ENCODE results near the gene CADM3. TPM values are rescaled to one million over a fixed set of nuclear protein-coding genes. Genes with fewer than 3 reads are reported as not detected.

The CADM3 gene
- total and polyA plus RNA-seq, 2 of the 8 experiments (the other 6 are each of a cell fraction or from before 2014, with no cell fraction given), result 8.3 to 8.5 TPM

GRCh38 chr1:159185121-159185520 is 13.7 kb downstream of the CADM3 start:
- Histone ChIP-seq H3K79me1 (ENCODE audit: low read depth, low read length) (0 out of 2 replicates have a peak, but pooled peaks cover 3% of the 10 kb centered on the region), H4K20me1 (replicated peaks in 1 of 2; ENCODE audit: control insufficient read depth in 1 of 2, insufficient read depth in 2 of 2, low read length in 2 of 2) (peaks cover 0 to 4% of the 10 kb centered on the region in 2 experiments), H3K23me2 (ENCODE audit: low read depth, low read length) (peaks cover 12% of the 10 kb centered on the region), H3K4me2 (ENCODE audit: insufficient read depth in 1 of 2, low read depth in 2 of 2, low read length in 2 of 2) (no peak overlapping the region), H4K8ac (ENCODE audit: extremely low read depth, insufficient read depth, low read length) (no peak overlapping the region), H2BK12ac (ENCODE audit: low read depth, low read length) (no peak overlapping the region), H3K27me3 (replicated peaks in 1 of 4; ENCODE audit: control insufficient read depth in 3 of 4, extremely low read depth in 1 of 4, insufficient read depth in 3 of 4, low read length in 3 of 4) (no peaks in the 10 kb centered on the region), H3K36me3 (ENCODE audit: control insufficient read depth in 2 of 4, insufficient read depth in 4 of 4, low read length in 3 of 4) (no peaks in the 10 kb centered on the region), H3K14ac (ENCODE audit: insufficient read length) (no peak overlapping the region), H4K5ac (ENCODE audit: insufficient read length, low read depth, low read length) (no peak overlapping the region), H3K4me3 (ENCODE audit: extremely low read depth in 1 of 4, insufficient read depth in 2 of 4, low read depth in 3 of 4, low read length in 4 of 4) (no peak overlapping the region), H3K4me1 (replicated peaks in 1 of 4; ENCODE audit: control insufficient read depth in 3 of 4, insufficient read depth in 4 of 4, low read length in 3 of 4) (peaks cover 0 to 8% (median 2%) of the 10 kb centered on the region in 4 experiments; a peak in 5 of 7 replicates), H4K91ac (replicated peaks; ENCODE audit: insufficient read length, low read length) (no peak overlapping the region), H3K9ac (replicated peaks in 1 of 4; ENCODE audit: extremely low read depth in 1 of 4, low read depth in 3 of 4, low read length in 3 of 4) (no peak overlapping the region), H3K27ac (ENCODE audit: low read depth, low read length) (no peak overlapping the region), H3K18ac (ENCODE audit: extremely low read depth, low read length) (no peak overlapping the region), H3K79me2 (ENCODE audit: control insufficient read depth in 1 of 2, insufficient read depth in 2 of 2, low read length in 2 of 2) (peaks cover 0 to 14% of the 10 kb centered on the region in 2 experiments; a peak in 2 of 4 replicates), H2BK5ac (ENCODE audit: low read depth, low read length) (no peak overlapping the region), H3K9me3 (ENCODE audit: insufficient read depth in 2 of 2, low read depth in 1 of 2, low read length in 1 of 2) (no peaks in the 10 kb centered on the region), H2BK20ac (ENCODE audit: low read length) (no peak overlapping the region), H2BK15ac (ENCODE audit: low read length) (no peak overlapping the region), H3K56ac (replicated peaks; ENCODE audit: insufficient read length, low read depth, low read length) (no peak overlapping the region), H3K4ac (replicated peaks; ENCODE audit: insufficient read length, low read depth, low read length) (no peak overlapping the region), H2AFZ (ENCODE audit: low read length) (no peak overlapping the region), H2AK5ac (ENCODE audit: low read depth, low read length) (no peak overlapping the region), H2BK120ac (replicated peaks; ENCODE audit: low read depth, low read length) (no peak overlapping the region), H3K23ac (ENCODE audit: insufficient read length) (no peak overlapping the region)
- no peak for FAIRE-seq
- POLR2A ChIA-PET (ENCODE audit: partially characterized antibody), result no interaction called here
- 86% methylated on average over 5 of the region's 5 CpGs; no CpG with 5 or more reads in 1 of the 2 experiments for WGBS, 2 experiments (ENCODE audit: extremely low coverage in 1 of 2, insufficient coverage in 1 of 2, insufficient read length in 1 of 2, insufficient replicate concordance in 2 of 2, low coverage in 1 of 2, low lambda C conversion rate in 2 of 2, missing lambda C conversion rate in 1 of 2)
- CTCF ChIA-PET (ENCODE audit: partially characterized antibody), result interaction anchor here (1.2 to 10.3 kb wide), 2 partner anchors 12 kb away, joined by 3 to 126 read pairs; no protein-coding TSS in a partner anchor
- no peak for DNase-seq (ENCODE audit: low read depth in 1 of 2, low spot score in 2 of 2)
- no peak for TF ChIP-seq NANOG (IDR thresholded peaks at IDR 0.05; ENCODE audit: insufficient read depth, low read depth, low read length, poor library complexity, severe bottlenecking)
- no peak for TF ChIP-seq NRF1 (IDR thresholded peaks at IDR 0.05; ENCODE audit: low read depth, low read length)

All from H1 (cell line).